ENCODE results near the gene VAT1.

DNA sequence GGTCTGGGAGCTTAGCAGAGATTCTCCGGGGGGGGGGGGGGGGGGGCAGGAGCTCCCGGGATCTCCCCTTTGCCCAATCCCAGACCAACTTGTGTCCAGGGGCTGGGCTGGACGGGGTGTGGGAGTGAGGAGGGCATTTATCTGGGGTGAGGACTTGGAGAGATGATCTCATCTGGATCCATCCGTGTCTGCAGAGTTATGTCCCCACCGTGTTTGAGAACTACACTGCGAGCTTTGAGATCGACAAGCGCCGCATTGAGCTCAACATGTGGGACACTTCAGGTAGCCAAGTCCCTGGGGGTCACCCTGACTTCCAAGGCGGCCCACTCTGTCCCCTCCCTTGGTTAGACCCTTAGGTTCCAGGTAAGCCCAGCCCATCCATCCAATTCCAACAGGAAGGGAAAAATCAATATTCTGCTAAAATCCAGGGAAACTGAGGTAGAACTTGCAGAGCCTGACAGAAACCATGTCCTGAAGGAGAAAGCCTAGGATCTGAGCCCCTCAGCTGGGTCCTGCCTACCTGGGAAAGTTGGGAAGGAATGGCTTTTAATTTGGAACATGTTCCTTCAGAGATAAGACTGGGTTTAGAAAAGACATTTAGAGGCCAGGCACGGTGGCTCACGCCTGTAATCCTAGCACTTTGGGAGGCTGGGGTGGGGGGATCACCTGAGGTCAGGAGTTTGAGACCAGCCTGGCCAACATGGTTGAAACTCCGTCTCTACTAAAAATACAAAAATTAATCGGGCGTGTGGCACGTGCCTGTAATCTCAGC, 3.8 kb upstream of the VAT1 start:
- TF ChIP-seq POLR2A (IDR thresholded peaks at IDR 0.05) (no peak), POLR2AphosphoS5 (IDR thresholded peaks at IDR 0.05) (no peak)
- TF ChIP-seq, protein P1, sequence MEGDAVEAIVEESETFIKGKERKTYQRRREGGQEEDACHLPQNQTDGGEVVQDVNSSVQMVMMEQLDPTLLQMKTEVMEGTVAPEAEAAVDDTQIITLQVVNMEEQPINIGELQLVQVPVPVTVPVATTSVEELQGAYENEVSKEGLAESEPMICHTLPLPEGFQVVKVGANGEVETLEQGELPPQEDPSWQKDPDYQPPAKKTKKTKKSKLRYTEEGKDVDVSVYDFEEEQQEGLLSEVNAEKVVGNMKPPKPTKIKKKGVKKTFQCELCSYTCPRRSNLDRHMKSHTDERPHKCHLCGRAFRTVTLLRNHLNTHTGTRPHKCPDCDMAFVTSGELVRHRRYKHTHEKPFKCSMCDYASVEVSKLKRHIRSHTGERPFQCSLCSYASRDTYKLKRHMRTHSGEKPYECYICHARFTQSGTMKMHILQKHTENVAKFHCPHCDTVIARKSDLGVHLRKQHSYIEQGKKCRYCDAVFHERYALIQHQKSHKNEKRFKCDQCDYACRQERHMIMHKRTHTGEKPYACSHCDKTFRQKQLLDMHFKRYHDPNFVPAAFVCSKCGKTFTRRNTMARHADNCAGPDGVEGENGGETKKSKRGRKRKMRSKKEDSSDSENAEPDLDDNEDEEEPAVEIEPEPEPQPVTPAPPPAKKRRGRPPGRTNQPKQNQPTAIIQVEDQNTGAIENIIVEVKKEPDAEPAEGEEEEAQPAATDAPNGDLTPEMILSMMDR (IDR thresholded peaks at IDR 0.05 in 8 of 11, conservative IDR thresholded peaks at IDR 0.05 in 3 of 11) = no peak
